IPS-20b (cell line): Measurements from ENCODE around the gene ZNF878.
"Not testable (repeated sequence)": the region's sequence is repeated elsewhere in the genome, so short reads cannot be mapped to it uniquely, and the experiment has no call there.

Experiments
- H3K27ac ChIP-seq: one replicate; pipeline ENCODE4 v1.5.1; 2013; ENCODE audit warnings: low read length
- H3K27me3 ChIP-seq: 2 replicates; pipeline ENCODE4 v1.6.1; 2013; ENCODE audit warnings: mild to moderate bottlenecking, low read length, inconsistent platforms; ENCODE audit not compliant: insufficient read depth
- H3K36me3 ChIP-seq: 2 replicates; pipeline ENCODE4 v1.6.1; 2013; ENCODE audit warnings: low read depth, mild to moderate bottlenecking, inconsistent platforms, low read length, moderate library complexity; ENCODE audit not compliant: insufficient read depth
- H3K4me1 ChIP-seq: 2 replicates; pipeline ENCODE4 v1.6.1; 2013; ENCODE audit warnings: mild to moderate bottlenecking, control low read depth, inconsistent platforms, low read length, moderate library complexity; ENCODE audit not compliant: insufficient read depth
- H3K4me3 ChIP-seq: 2 replicates; pipeline ENCODE4 v1.5.1; 2013; ENCODE audit warnings: mild to moderate bottlenecking, low read length, inconsistent platforms
- H3K9ac ChIP-seq: 2 replicates; pipeline ENCODE4 v1.6.1; 2013; ENCODE audit warnings: low read depth, mild to moderate bottlenecking, inconsistent platforms, low read length, moderate library complexity
- H3K9me3 ChIP-seq: 2 replicates; pipeline ENCODE4 v1.6.1; 2013; ENCODE audit warnings: mild to moderate bottlenecking, low read depth, low read length, inconsistent platforms; ENCODE audit not compliant: insufficient read depth

Gene ZNF878

GRCh38 chr19:12052497-12053169 is at the start of gene ZNF878:
Gene ZNF878, minus strand, starts transcription at chr19:12052961. Its CDS starts 160 bp downstream, at chr19:12052801.
- Histone ChIP-seq H3K4me1 (no peaks in the 10 kb centered on the region), H3K27ac (peak within 1 kb of the TSS; percentile 82), H3K27me3 (no peaks in the 10 kb centered on the region; the same call in 1 of the 2 replicates), H3K9me3 (peaks cover 5% of the 10 kb centered on the region), H3K36me3 (peaks cover 4% of the 10 kb centered on the region; the same call in 1 of the 2 replicates), H3K4me3 (peak within 1 kb of the TSS; percentile 91), H3K9ac (peak within 1 kb of the TSS; percentile 85; the same call in 1 of the 2 replicates)

GRCh38 chr19:12098040-12098439 is 45.3 kb upstream of the ZNF878 start:
- Histone ChIP-seq H3K9ac (no peak overlapping the region), H3K27ac (no peak overlapping the region), H3K36me3 (peaks cover 51% of the 10 kb centered on the region), H3K4me3 (no peak overlapping the region), H3K9me3 (peaks cover 28% of the 10 kb centered on the region), H3K4me1 (peaks cover 2% of the 10 kb centered on the region; the same call in 1 of the 2 replicates), H3K27me3 (no peaks in the 10 kb centered on the region)

GRCh38 chr19:12095111-12095790 is 42.5 kb upstream of the ZNF878 start:
- H3K36me3 ChIP-seq, result peaks cover 51% of the 10 kb centered on the region
- peaks cover 25% of the 10 kb centered on the region for H3K9me3 ChIP-seq
- no peaks in the 10 kb centered on the region for H3K27me3 ChIP-seq
- no peak overlapping the region for H3K9ac ChIP-seq
- peaks cover 3% of the 10 kb centered on the region; the same call in 1 of the 2 replicates for H3K4me1 ChIP-seq
- H3K4me3 ChIP-seq, result no peak overlapping the region
- H3K27ac ChIP-seq, result no peak overlapping the region

- H3K9ac ChIP-seq, result no peak overlapping the region
These were observed 41.0 kb upstream of the ZNF878 start for GRCh38 chr19:12093777-12094176.

GRCh38 chr19:12092956-12093355 is 40.2 kb upstream of the ZNF878 start:
- Histone ChIP-seq H3K27me3 (no peaks in the 10 kb centered on the region), H3K9me3 (peaks cover 14% of the 10 kb centered on the region), H3K27ac (no peak overlapping the region), H3K36me3 (peaks cover 34% of the 10 kb centered on the region), H3K4me1 (peaks cover 3% of the 10 kb centered on the region; the same call in 1 of the 2 replicates), H3K4me3 (peak overlapping the region; percentile 83), H3K9ac (peak overlapping the region; percentile 90; the same call in 1 of the 2 replicates)

More at GRCh38 chr19:12093777-12094176, 41.0 kb upstream of the ZNF878 start:
- Histone ChIP-seq H3K4me3 (peak overlapping the region; percentile 83; the same call in 1 of the 2 replicates), H3K9me3 (peaks cover 18% of the 10 kb centered on the region), H3K36me3 (peaks cover 40% of the 10 kb centered on the region), H3K27ac (no peak overlapping the region), H3K4me1 (peaks cover 3% of the 10 kb centered on the region; the same call in 1 of the 2 replicates), H3K27me3 (no peaks in the 10 kb centered on the region)

GRCh38 chr19:12092065-12092867 is 39.5 kb upstream of the ZNF878 start:
- H3K27me3 ChIP-seq, result no peaks in the 10 kb centered on the region
- peak overlapping the region; percentile 70 for H3K27ac ChIP-seq
- peaks cover 3% of the 10 kb centered on the region; the same call in 1 of the 2 replicates for H3K4me1 ChIP-seq
- peaks cover 28% of the 10 kb centered on the region for H3K36me3 ChIP-seq
- H3K9ac ChIP-seq, result peak overlapping the region; percentile 90
- peak overlapping the region; percentile 83 for H3K4me3 ChIP-seq
- peaks cover 8% of the 10 kb centered on the region for H3K9me3 ChIP-seq

- Histone ChIP-seq H3K27me3 (no peaks in the 10 kb centered on the region), H3K9ac (no peak overlapping the region), H3K27ac (no peak overlapping the region), H3K4me3 (no peak overlapping the region), H3K36me3 (peaks cover 16% of the 10 kb centered on the region), H3K4me1 (peaks cover 3% of the 10 kb centered on the region; the same call in 1 of the 2 replicates), H3K9me3 (no peaks in the 10 kb centered on the region; the same call in 1 of the 2 replicates)
These were observed 38.0 kb upstream of the ZNF878 start for GRCh38 chr19:12090807-12091206.

GRCh38 chr19:12085074-12085818 is 32.5 kb upstream of the ZNF878 start:
- Histone ChIP-seq H3K36me3 (no peaks in the 10 kb centered on the region), H3K27ac (no peak overlapping the region), H3K4me1 (no peaks in the 10 kb centered on the region), H3K9ac (no peak overlapping the region), H3K27me3 (no peaks in the 10 kb centered on the region), H3K9me3 (peaks cover 20% of the 10 kb centered on the region), H3K4me3 (no peak overlapping the region)

GRCh38 chr19:12083336-12083735 is 30.6 kb upstream of the ZNF878 start:
- not testable (repeated sequence) for H3K4me3 ChIP-seq, H3K27ac ChIP-seq, H3K4me1 ChIP-seq, H3K36me3 ChIP-seq, H3K27me3 ChIP-seq, H3K9ac ChIP-seq
- H3K9me3 ChIP-seq, result peaks cover 35% of the 10 kb centered on the region

GRCh38 chr19:12077375-12077774 is 24.6 kb upstream of the ZNF878 start:
- H3K4me1 ChIP-seq, result no peaks in the 10 kb centered on the region
- peaks cover 91% of the 10 kb centered on the region for H3K9me3 ChIP-seq
- H3K9ac ChIP-seq, result no peak overlapping the region
- peaks cover 54% of the 10 kb centered on the region for H3K36me3 ChIP-seq
- H3K27ac ChIP-seq, result no peak overlapping the region
- peak overlapping the region; percentile 24; the same call in 1 of the 2 replicates for H3K4me3 ChIP-seq
- H3K27me3 ChIP-seq, result no peaks in the 10 kb centered on the region

GRCh38 chr19:12076331-12076730 is 23.6 kb upstream of the ZNF878 start:
- peaks cover 54% of the 10 kb centered on the region for H3K36me3 ChIP-seq
- H3K4me1 ChIP-seq, H3K27me3 ChIP-seq, H3K27ac ChIP-seq, H3K9ac ChIP-seq: not testable (repeated sequence)
- peaks cover 92% of the 10 kb centered on the region for H3K9me3 ChIP-seq
- H3K4me3 ChIP-seq, result peak overlapping the region; percentile 27; the same call in 1 of the 2 replicates
